Globus pallidus (tissue), 1 donor: ENCODE results near the gene EXOC2.

Experiments used
- DNase-seq: peaks from one replicate; pipeline ENCODE4 v3.0.0-alpha.2; 2015; ENCODE audit warnings: low spot score

Gene EXOC2

GRCh38 chr6:692858-693722, at the start of gene EXOC2:
TSS of gene EXOC2 (minus strand) at chr6:693139. CDS start at chr6:637818, 55,321 bp downstream.
- DNase-seq, result peak; percentile 76

- no peak for DNase-seq
Measured at GRCh38 chr6:741410-742339, 48.7 kb upstream of the EXOC2 start.

- DNase-seq, result no peak
Measured at GRCh38 chr6:736657-737446, 43.9 kb upstream of the EXOC2 start.

GRCh38 chr6:733431-734219, 40.7 kb upstream of the EXOC2 start:
- no peak for DNase-seq

- DNase-seq, result no peak
Measured at GRCh38 chr6:731924-732323, 39.0 kb upstream of the EXOC2 start.

- DNase-seq, result no peak
Measured at GRCh38 chr6:729606-730320, 36.8 kb upstream of the EXOC2 start.

- DNase-seq, result peak; percentile 55
Measured at GRCh38 chr6:727856-728255, 34.9 kb upstream of the EXOC2 start.

GRCh38 chr6:723540-723939, 30.6 kb upstream of the EXOC2 start:
- no peak for DNase-seq

GRCh38 chr6:722608-723007, 29.7 kb upstream of the EXOC2 start:
- DNase-seq, result no peak

- peak; percentile 60 for DNase-seq
Measured at GRCh38 chr6:722077-722524, 29.2 kb upstream of the EXOC2 start.

- DNase-seq, result no peak
Measured at GRCh38 chr6:718345-718744, 25.4 kb upstream of the EXOC2 start.

- no peak for DNase-seq
Measured at GRCh38 chr6:717135-717534, 24.2 kb upstream of the EXOC2 start.

GRCh38 chr6:715709-716491, 23.0 kb upstream of the EXOC2 start:
- DNase-seq, result no peak

GRCh38 chr6:714100-714499, 21.2 kb upstream of the EXOC2 start:
- no peak for DNase-seq

- no peak for DNase-seq
Measured at GRCh38 chr6:713351-713750, 20.4 kb upstream of the EXOC2 start.

GRCh38 chr6:712805-713204, 19.9 kb upstream of the EXOC2 start:
- no peak for DNase-seq

GRCh38 chr6:711925-712324, 19.0 kb upstream of the EXOC2 start:
- no peak for DNase-seq

GRCh38 chr6:710601-711571, 17.9 kb upstream of the EXOC2 start:
- DNase-seq, result peak; percentile 47
